ENCODE results near the gene KCNJ3.

GRCh38 chr2:154694881-154695280 is 3.6 kb upstream of the KCNJ3 start:
- no peak for TF ChIP-seq CTCF (IDR thresholded peaks at IDR 0.05)
- TF ChIP-seq REST (IDR thresholded peaks at IDR 0.05; ENCODE audit: insufficient read depth in 1 of 2, low read depth in 2 of 2, low read length in 1 of 2): no peak
- no peak for TF ChIP-seq POLR2AphosphoS5 (IDR thresholded peaks at IDR 0.05; ENCODE audit: low read depth, low read length)
- no peak for TF ChIP-seq TCF7L2 (IDR thresholded peaks at IDR 0.05; ENCODE audit: low read depth, low read length)
- TF ChIP-seq SIN3A (IDR thresholded peaks at IDR 0.05; ENCODE audit: borderline replicate concordance, insufficient read depth, low read depth, low read length): no peak
